HepG2 (cell line): ENCODE results near the gene RABGGTB. TPM values are rescaled to one million over a fixed set of nuclear protein-coding genes. Genes with fewer than 3 reads are reported as not detected.

Experiments
- AKNA ChIP-seq: sonication (generic); formaldehyde crosslinking; IDR thresholded peaks from 2 replicates; pipeline ENCODE4 v1.4.0; 2020; ENCODE audit warnings: missing genetic modification reagents, borderline replicate concordance
- CSRNP2 ChIP-seq: sonication (generic); formaldehyde crosslinking; conservative IDR thresholded peaks from 2 replicates; pipeline ENCODE4 v1.8.0; 2022; ENCODE audit warnings: low read depth, missing genetic modification reagents
- EP300 ChIP-seq, 3 experiments: sonication (generic) in 1 of 3; formaldehyde crosslinking in 1 of 3; IDR thresholded peaks; 2 replicates each; pipeline versions ENCODE4 v1.5.1 to v1.6.1; 2011 to 2020; ENCODE audit warnings: low read depth in 2 of 3, low read length in 2 of 3, borderline replicate concordance in 1 of 3, improper control_type of control experiment in 1 of 3, mild to moderate bottlenecking in 1 of 3, missing genetic modification reagents in 1 of 3, moderate library complexity in 1 of 3
- ESRRA ChIP-seq: sonication (generic); formaldehyde crosslinking; IDR thresholded peaks from 2 replicates; pipeline ENCODE4 v1.5.1; 2020; ENCODE audit warnings: mild to moderate bottlenecking, low read depth, missing genetic modification reagents
- JDP2 ChIP-seq: sonication (generic); formaldehyde crosslinking; IDR thresholded peaks from 2 replicates; pipeline ENCODE4 v1.8.1; 2022; ENCODE audit warnings: missing genetic modification reagents, borderline replicate concordance
- JUN ChIP-seq: sonication (generic); formaldehyde crosslinking; IDR thresholded peaks from 2 replicates; pipeline ENCODE4 v1.4.0; 2020; ENCODE audit warnings: mild to moderate bottlenecking, missing genetic modification reagents
- MAF1 ChIP-seq: sonication (generic); formaldehyde crosslinking; IDR thresholded peaks from 2 replicates; pipeline ENCODE4 v1.5.0; 2020; ENCODE audit warnings: missing genetic modification reagents, borderline replicate concordance
- NR3C1 ChIP-seq: sonication (generic); formaldehyde crosslinking; IDR thresholded peaks from 2 replicates; pipeline ENCODE4 v1.4.0; 2020; ENCODE audit warnings: missing genetic modification reagents
- SAFB2 ChIP-seq: sonication (generic); formaldehyde crosslinking; IDR thresholded peaks from 2 replicates; pipeline ENCODE4 v1.5.1; 2020; ENCODE audit warnings: missing genetic modification reagents, low read depth, mild to moderate bottlenecking, borderline replicate concordance
- TBX3 ChIP-seq: fragments of 450-650 bp; IDR thresholded peaks from 2 replicates; pipeline ENCODE4 v1.6.1; 2017; ENCODE audit warnings: antibody characterized with exemption, mild to moderate bottlenecking, inconsistent platforms, borderline replicate concordance
- ZBTB25 ChIP-seq: IDR thresholded peaks from 2 replicates; pipeline ENCODE4 v1.6.1; 2018; ENCODE audit warnings: missing genetic modification reagents
- ZKSCAN8 ChIP-seq: IDR thresholded peaks from 2 replicates; pipeline ENCODE4 v1.6.1; 2016; ENCODE audit warnings: borderline replicate concordance, missing genetic modification reagents, missing compliant biosample characterization
- ZNF281 ChIP-seq: sonication (generic); formaldehyde crosslinking; IDR thresholded peaks from 2 replicates; pipeline ENCODE4 v1.4.0; 2020; ENCODE audit warnings: missing genetic modification reagents, borderline replicate concordance
- ZNF513 ChIP-seq: sonication (generic); formaldehyde crosslinking; conservative IDR thresholded peaks from 2 replicates; pipeline ENCODE4 v1.5.0; 2020; ENCODE audit warnings: missing genetic modification reagents
- polyA plus RNA-seq, 8 experiments: library from polyadenylated mRNA; depleted of rRNA in 3 of 8; stranded (reverse) in 7 of 8; unstranded in 1 of 8; fragments of >200 nt; fragmentation: Illumina TruSeq in 4 of 8; extraction: Trizol in 4 of 8; gene quantifications; 2 replicates each; pipeline versions ENCODE4 v1.2.1 to v1.2.3, GENCODE V29; 2011 to 2016; ENCODE audit warnings: low read depth in 4 of 8, missing spikeins in 1 of 8, mixed read lengths in 1 of 8; ENCODE audit not compliant: insufficient read depth in 1 of 8
- total RNA-seq, 5 experiments: library from RNA; depleted of rRNA; stranded (reverse); fragments of >200 nt; fragmentation: Illumina TruSeq; extraction: Trizol; gene quantifications; 2 replicates each; pipeline ENCODE4 v1.2.3, GENCODE V29; 2016; ENCODE audit warnings: low read depth in 1 of 5

RABGGTB gene
- total and polyA plus RNA-seq, 2 of the 13 experiments (the other 11 are each of a cell fraction or from before 2014, with no cell fraction given): 185 to 290 TPM

GRCh38 chr1:75785983-75786853, at the start of gene RABGGTB (continued):
- TF ChIP-seq JUN (CRISPR knock-in tag): peak; percentile 60; the same call in 1 of the 2 replicates
- no peak for TF ChIP-seq ESRRA (CRISPR knock-in tag)
- TF ChIP-seq NR3C1: no peak
- TF ChIP-seq SAFB2 (CRISPR knock-in tag): peak; percentile 39; the same call in 1 of the 2 replicates
- TF ChIP-seq ZKSCAN8: peak; percentile 30; the same call in 1 of the 2 replicates
- no peak for TF ChIP-seq ZNF513
- TF ChIP-seq MAF1: no peak; the same call in 1 of the 2 replicates
- no peak for TF ChIP-seq JDP2 (CRISPR knock-in tag)
- TF ChIP-seq TBX3: no peak
- TF ChIP-seq EP300 (IDR thresholded peaks at IDR 0.05; ENCODE audit: low read depth in 2 of 2, low read length in 2 of 2): peak; percentile 24 to 33; a peak in 1 of 4 replicates
- TF ChIP-seq EP300 (CRISPR knock-in tag; IDR thresholded peaks at IDR 0.05; ENCODE audit: borderline replicate concordance): no peak; the same call in 1 of the 2 replicates
- 0 out of 2 replicates have a peak, but pooled peaks have one; percentile 21 for TF ChIP-seq ZBTB25 (CRISPR knock-in tag)
- no peak for TF ChIP-seq AKNA (CRISPR knock-in tag)
- no peak for TF ChIP-seq CSRNP2 (CRISPR knock-in tag)
- TF ChIP-seq ZNF281 (CRISPR knock-in tag): peak; percentile 60; the same call in 1 of the 2 replicates
